Measurements from ENCODE around the gene GALNT18. TPM values are rescaled to one million over a fixed set of nuclear protein-coding genes. Genes with fewer than 3 reads are reported as not detected.

GALNT18 gene
- total RNA-seq, 1 donor from 2014 or later = not detected

DNA sequence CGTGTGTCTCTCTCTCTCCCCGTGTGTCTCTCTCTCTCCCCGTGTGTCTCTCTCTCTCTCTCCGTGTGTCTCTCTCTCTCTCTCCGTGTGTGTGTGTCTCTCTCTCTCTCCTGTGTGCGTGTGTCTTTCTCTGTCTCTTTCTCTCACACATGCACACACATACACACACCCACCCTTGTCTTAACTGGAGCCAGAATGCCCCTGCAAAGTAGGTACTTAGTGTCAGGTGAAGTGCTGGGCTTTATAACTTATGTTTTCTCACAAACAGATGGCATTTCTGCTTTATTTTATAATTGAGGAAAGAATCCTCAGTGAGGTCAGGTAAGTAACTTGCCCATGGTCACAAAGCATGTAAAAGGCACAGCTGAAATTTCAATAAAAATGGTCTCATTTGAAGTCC lies 374.7 kb downstream of the GALNT18 start:
- ChIA-PET POLR2A (no interaction called here), CTCF (no interaction called here)
- DNase-seq = no peak
- no peak for TF ChIP-seq CTCF (IDR thresholded peaks at IDR 0.05)
- Mint-ChIP-seq H3K27me3 (peaks cover 2% of the 10 kb centered on the region), H3K9me3 (no peaks in the 10 kb centered on the region), H3K27ac (no peak overlapping the region), H3K4me1 (peaks cover 38% of the 10 kb centered on the region), H3K36me3 (ENCODE audit: low read depth) (no peaks in the 10 kb centered on the region), H3K4me3 (no peak overlapping the region)
- ATAC-seq (ENCODE audit: low read depth) = no peak
- intact Hi-C loops (cut with micrococcal nuclease) = no loop called here

- H3K4me3 Mint-ChIP-seq = no peak overlapping the region
- H3K4me1 Mint-ChIP-seq = peaks cover 31% of the 10 kb centered on the region
- H3K36me3 Mint-ChIP-seq (ENCODE audit: low read depth) = no peaks in the 10 kb centered on the region
- ChIA-PET POLR2A (no interaction called here), CTCF (no interaction called here)
- intact Hi-C loops (cut with micrococcal nuclease) = no loop called here
- no peaks in the 10 kb centered on the region for H3K27me3 Mint-ChIP-seq
- ATAC-seq (ENCODE audit: low read depth) = no peak
- no peak overlapping the region for H3K27ac Mint-ChIP-seq
- no peak for DNase-seq
- peaks cover under 1% of the 10 kb centered on the region for H3K9me3 Mint-ChIP-seq
- TF ChIP-seq CTCF (IDR thresholded peaks at IDR 0.05) = no peak
Observed at GRCh38 chr11:11246166-11246565, 375.6 kb downstream of the GALNT18 start.

DNA sequence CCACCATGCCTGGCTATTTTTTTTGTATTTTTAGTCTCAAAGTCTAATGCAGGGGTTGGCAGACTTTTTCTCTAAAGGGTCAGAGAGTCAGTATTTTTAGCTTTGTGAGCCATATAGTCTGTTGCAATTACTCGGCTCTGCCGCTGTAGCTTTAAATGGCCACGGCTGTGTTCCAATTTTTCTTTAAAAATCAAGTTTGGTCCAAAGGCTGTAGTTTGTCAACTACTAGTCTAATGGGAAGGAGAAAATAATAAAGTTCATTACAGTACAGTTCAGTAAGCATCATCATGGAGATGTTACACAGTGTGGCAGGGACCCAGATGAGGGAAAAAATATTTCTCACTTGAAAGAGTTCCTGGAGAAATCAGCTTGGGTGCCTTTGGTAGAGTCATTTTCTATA lies 376.4 kb downstream of the GALNT18 start:
- DNase-seq (no peak), ATAC-seq (ENCODE audit: low read depth) (no peak)
- H3K36me3 Mint-ChIP-seq (ENCODE audit: low read depth) = no peaks in the 10 kb centered on the region
- H3K27me3 Mint-ChIP-seq = no peaks in the 10 kb centered on the region
- peaks cover 2% of the 10 kb centered on the region for H3K9me3 Mint-ChIP-seq
- no peak overlapping the region for H3K27ac Mint-ChIP-seq
- TF ChIP-seq CTCF (IDR thresholded peaks at IDR 0.05) = no peak
- POLR2A ChIA-PET = no interaction called here
- intact Hi-C loops (cut with micrococcal nuclease) = no loop called here
- peaks cover 30% of the 10 kb centered on the region for H3K4me1 Mint-ChIP-seq
- CTCF ChIA-PET = no interaction called here
- no peak overlapping the region for H3K4me3 Mint-ChIP-seq

GRCh38 chr11:11244470-11245080 lies 377.2 kb downstream of the GALNT18 start:
- peak; percentile 41 for ATAC-seq (ENCODE audit: low read depth)
- POLR2A ChIA-PET = no interaction called here

More at GRCh38 chr11:11244470-11245080, 377.2 kb downstream of the GALNT18 start:
- no peak for TF ChIP-seq CTCF (IDR thresholded peaks at IDR 0.05)
- Mint-ChIP-seq H3K9me3 (peaks cover 2% of the 10 kb centered on the region), H3K27me3 (no peaks in the 10 kb centered on the region), H3K4me3 (no peak overlapping the region), H3K27ac (no peak overlapping the region), H3K36me3 (ENCODE audit: low read depth) (no peaks in the 10 kb centered on the region), H3K4me1 (peaks cover 30% of the 10 kb centered on the region)
- intact Hi-C loops (cut with micrococcal nuclease) = no loop called here
- no peak for DNase-seq
- CTCF ChIA-PET = interaction anchor here (1.3 kb wide), 1 partner anchor 10 kb away, joined by 3 read pairs; no protein-coding TSS in a partner anchor

All from activated B cell treated with CpG ODN at 0.5 μM for 24 hours (primary cell).